MM.1S (cell line): Measurements from ENCODE around the gene ANKK1.

ENCODE experiments used
- DNase-seq: peaks from one replicate; pipeline ENCODE4 v3.0.0-alpha.2; 2015
- H2AFZ ChIP-seq: fragments of 300-600 bp; sonication (generic); 2 replicates; pipeline ENCODE4 v1.6.0; 2016; ENCODE audit warnings: antibody characterized with exemption, low read length
- H3F3A ChIP-seq: fragments of 300-600 bp; sonication (generic); 2 replicates; pipeline ENCODE4 v1.6.1; 2016; ENCODE audit warnings: mild to moderate bottlenecking, antibody characterized with exemption, low read length, moderate library complexity, mixed read lengths; ENCODE audit not compliant: insufficient read depth
- H3K27ac ChIP-seq: fragments of 300-600 bp; sonication (generic); 2 replicates; pipeline ENCODE4 v1.5.1; 2016; ENCODE audit warnings: mild to moderate bottlenecking, low read length
- H3K27me3 ChIP-seq: fragments of 300-600 bp; sonication (generic); replicated peaks from 2 replicates; pipeline ENCODE4 v1.6.0; 2016; ENCODE audit warnings: low read length; ENCODE audit not compliant: insufficient read depth
- H3K36me3 ChIP-seq: fragments of 300-600 bp; sonication (generic); replicated peaks from 2 replicates; pipeline ENCODE4 v1.6.1; 2016; ENCODE audit warnings: mild to moderate bottlenecking, low read length, mixed read lengths; ENCODE audit not compliant: insufficient read depth
- H3K4me1 ChIP-seq: fragments of 300-600 bp; sonication (generic); 2 replicates; pipeline ENCODE4 v1.6.1; 2016; ENCODE audit warnings: low read length, mixed read lengths
- H3K4me2 ChIP-seq: fragments of 300-600 bp; sonication (generic); 2 replicates; pipeline ENCODE4 v1.6.0; 2016; ENCODE audit warnings: low read depth, low read length
- H3K4me3 ChIP-seq: fragments of 300-600 bp; sonication (generic); 2 replicates; pipeline ENCODE4 v1.5.1; 2016; ENCODE audit warnings: low read length, mixed read lengths
- H3K79me2 ChIP-seq: fragments of 300-600 bp; sonication (generic); 2 replicates; pipeline ENCODE4 v1.6.1; 2016; ENCODE audit warnings: mixed run types, low read length, mixed read lengths
- H3K9ac ChIP-seq: fragments of 300-600 bp; sonication (generic); 2 replicates; pipeline ENCODE4 v1.6.1; 2016; ENCODE audit warnings: low read length, mixed read lengths
- H3K9me2 ChIP-seq: fragments of 300-600 bp; sonication (generic); replicated peaks from 2 replicates; pipeline ENCODE4 v1.6.1; 2016; ENCODE audit warnings: mild to moderate bottlenecking, low read length, mixed read lengths; ENCODE audit not compliant: insufficient read depth
- H3K9me3 ChIP-seq: fragments of 300-600 bp; sonication (generic); replicated peaks from 2 replicates; pipeline ENCODE4 v1.6.1; 2016; ENCODE audit warnings: mild to moderate bottlenecking, low read length, mixed read lengths; ENCODE audit not compliant: insufficient read depth
- H4K20me1 ChIP-seq: fragments of 300-600 bp; sonication (generic); 2 replicates; pipeline ENCODE4 v1.6.1; 2016; ENCODE audit warnings: mild to moderate bottlenecking, low read length, moderate library complexity, mixed read lengths; ENCODE audit not compliant: insufficient read depth
- CTCF ChIP-seq: fragments of 300-600 bp; sonication (generic); IDR thresholded peaks from 2 replicates; pipeline ENCODE4 v1.5.1; 2016; ENCODE audit warnings: antibody characterized with exemption, low read length, mixed read lengths
- EZH2 ChIP-seq: fragments of 300-600 bp; sonication (generic); optimal IDR thresholded peaks from 2 replicates; pipeline ENCODE3; 2017; ENCODE audit warnings: low read depth, mild to moderate bottlenecking, antibody characterized with exemption, low read length, mixed read lengths
- EZH2phosphoT487 ChIP-seq: fragments of 300-600 bp; sonication (generic); IDR thresholded peaks from 2 replicates; pipeline ENCODE4 v1.6.1; 2018; ENCODE audit warnings: antibody characterized with exemption, low read length

Gene ANKK1

GRCh38 chr11:113363406-113363805, 24.2 kb upstream of the ANKK1 start:
- H3K4me3 ChIP-seq = no peak overlapping the region
- no peak overlapping the region for H3K9ac ChIP-seq
- TF ChIP-seq EZH2 (no peak), CTCF (no peak), EZH2phosphoT487 (no peak)
- H3F3A ChIP-seq = no peaks in the 10 kb centered on the region
- no peak overlapping the region for H3K27ac ChIP-seq
- no peak for DNase-seq
- H3K79me2 ChIP-seq = no peaks in the 10 kb centered on the region
- H3K4me1 ChIP-seq = no peaks in the 10 kb centered on the region
- H3K9me2 ChIP-seq = no peaks in the 10 kb centered on the region
- H4K20me1 ChIP-seq = no peaks in the 10 kb centered on the region
- no peaks in the 10 kb centered on the region for H3K27me3 ChIP-seq
- no peaks in the 10 kb centered on the region for H3K9me3 ChIP-seq
- H2AFZ ChIP-seq = no peak overlapping the region
- no peaks in the 10 kb centered on the region for H3K36me3 ChIP-seq
- H3K4me2 ChIP-seq = no peak overlapping the region

- Histone ChIP-seq H3K27ac (no peak overlapping the region), H3K36me3 (no peaks in the 10 kb centered on the region), H3K9me2 (no peaks in the 10 kb centered on the region), H3K4me3 (no peak overlapping the region), H3K4me1 (no peaks in the 10 kb centered on the region), H3K4me2 (no peak overlapping the region), H3F3A (no peaks in the 10 kb centered on the region), H4K20me1 (no peaks in the 10 kb centered on the region), H2AFZ (no peak overlapping the region), H3K27me3 (no peaks in the 10 kb centered on the region), H3K9ac (no peak overlapping the region), H3K79me2 (no peaks in the 10 kb centered on the region), H3K9me3 (no peaks in the 10 kb centered on the region)
- DNase-seq = no peak
- TF ChIP-seq CTCF = no peak
Observed at GRCh38 chr11:113363996-113364641, 23.5 kb upstream of the ANKK1 start.

- Histone ChIP-seq H3K9me3 (no peaks in the 10 kb centered on the region), H3F3A (no peaks in the 10 kb centered on the region), H3K27me3 (no peaks in the 10 kb centered on the region), H3K4me2 (no peak overlapping the region), H4K20me1 (no peaks in the 10 kb centered on the region), H3K9me2 (no peaks in the 10 kb centered on the region), H3K9ac (no peak overlapping the region), H3K36me3 (no peaks in the 10 kb centered on the region), H3K4me3 (no peak overlapping the region), H2AFZ (no peak overlapping the region), H3K79me2 (no peaks in the 10 kb centered on the region), H3K4me1 (no peaks in the 10 kb centered on the region), H3K27ac (no peak overlapping the region)
- no peak for DNase-seq
- TF ChIP-seq CTCF (no peak), EZH2 (no peak), EZH2phosphoT487 (no peak)
Observed at GRCh38 chr11:113365895-113366294, 21.7 kb upstream of the ANKK1 start.
